HepG2 (cell line): ENCODE measurements around the gene ARRDC1. TPM values are rescaled to one million over a fixed set of nuclear protein-coding genes. Genes with fewer than 3 reads are reported as not detected.

Source experiments
- CBX5 ChIP-seq: sonication (generic); formaldehyde crosslinking; IDR thresholded peaks from 2 replicates; pipeline ENCODE4 v1.4.0; 2020; ENCODE audit warnings: missing genetic modification reagents, borderline replicate concordance
- DMAP1 ChIP-seq: IDR thresholded peaks from 2 replicates; pipeline ENCODE4 v1.6.1; 2016
- FOSL1 ChIP-seq: sonication (generic); formaldehyde crosslinking; IDR thresholded peaks from 2 replicates; pipeline ENCODE4 v1.9.0; 2021; ENCODE audit warnings: missing genetic modification reagents, borderline replicate concordance
- GATAD2A ChIP-seq: IDR thresholded peaks from 2 replicates; pipeline ENCODE4 v1.6.1; 2016
- GFI1 ChIP-seq: sonication (generic); formaldehyde crosslinking; IDR thresholded peaks from 2 replicates; pipeline ENCODE4 v1.5.0; 2020; ENCODE audit warnings: missing genetic modification reagents, mild to moderate bottlenecking, borderline replicate concordance
- JUND ChIP-seq: sonication (generic); formaldehyde crosslinking; IDR thresholded peaks from 2 replicates; pipeline ENCODE4 v1.8.0; 2022; ENCODE audit warnings: mild to moderate bottlenecking, missing genetic modification reagents
- KLF12 ChIP-seq: sonication (generic); formaldehyde crosslinking; IDR thresholded peaks from 2 replicates; pipeline ENCODE4 v1.4.0; 2020; ENCODE audit warnings: missing genetic modification reagents, borderline replicate concordance
- MAX ChIP-seq: IDR thresholded peaks from 2 replicates; pipeline ENCODE4 v1.6.1; 2012; ENCODE audit warnings: inconsistent platforms
- NCOA2 ChIP-seq: sonication (generic); formaldehyde crosslinking; IDR thresholded peaks from 2 replicates; pipeline ENCODE4 v1.8.0; 2022; ENCODE audit warnings: inconsistent platforms
- NRL ChIP-seq: sonication (generic); formaldehyde crosslinking; IDR thresholded peaks from 2 replicates; pipeline ENCODE4 v1.5.0; 2020; ENCODE audit warnings: missing genetic modification reagents, mild to moderate bottlenecking, moderate library complexity, borderline replicate concordance
- PBX2 ChIP-seq: IDR thresholded peaks from 2 replicates; pipeline ENCODE4 v1.6.1; 2016; ENCODE audit warnings: control low read depth
- PRMT3 ChIP-seq: sonication (generic); formaldehyde crosslinking; IDR thresholded peaks from 2 replicates; pipeline ENCODE4 v1.8.1; 2022; ENCODE audit warnings: low read depth, mild to moderate bottlenecking, moderate library complexity, missing genetic modification reagents, borderline replicate concordance
- SALL1 ChIP-seq: sonication (generic); formaldehyde crosslinking; IDR thresholded peaks from 2 replicates; pipeline ENCODE4 v1.8.0; 2022; ENCODE audit warnings: mild to moderate bottlenecking, missing genetic modification reagents
- SIX1 ChIP-seq: sonication (generic); formaldehyde crosslinking; IDR thresholded peaks from 2 replicates; pipeline ENCODE4 v1.4.0; 2020; ENCODE audit warnings: missing genetic modification reagents, borderline replicate concordance
- SP4 ChIP-seq: sonication (generic); formaldehyde crosslinking; IDR thresholded peaks from 2 replicates; pipeline ENCODE4 v1.8.1; 2023; ENCODE audit warnings: mild to moderate bottlenecking, missing genetic modification reagents
- TP53 ChIP-seq: sonication (generic); formaldehyde crosslinking; conservative IDR thresholded peaks from 2 replicates; pipeline ENCODE4 v1.4.0; 2020; ENCODE audit warnings: missing genetic modification reagents
- XBP1 ChIP-seq: sonication (generic); formaldehyde crosslinking; IDR thresholded peaks from 2 replicates; pipeline ENCODE4 v1.5.0; 2020; ENCODE audit warnings: missing genetic modification reagents
- ZGPAT ChIP-seq: IDR thresholded peaks from 2 replicates; pipeline ENCODE4 v1.6.1; 2016; ENCODE audit warnings: mild to moderate bottlenecking
- ZNF121 ChIP-seq: sonication (generic); formaldehyde crosslinking; IDR thresholded peaks from 2 replicates; pipeline ENCODE4 v1.5.0; 2020; ENCODE audit warnings: mild to moderate bottlenecking, missing genetic modification reagents
- ZNF382 ChIP-seq: sonication (generic); formaldehyde crosslinking; IDR thresholded peaks from 2 replicates; pipeline ENCODE4 v1.5.0; 2020; ENCODE audit warnings: missing genetic modification reagents, mild to moderate bottlenecking, borderline replicate concordance
- ZNF670 ChIP-seq: sonication (generic); formaldehyde crosslinking; IDR thresholded peaks from 2 replicates; pipeline ENCODE4 v1.8.0; 2022; ENCODE audit warnings: mild to moderate bottlenecking, missing genetic modification reagents, borderline replicate concordance
- ZNF816 ChIP-seq: sonication (generic); formaldehyde crosslinking; IDR thresholded peaks from 2 replicates; pipeline ENCODE4 v1.8.0; 2022; ENCODE audit warnings: missing genetic modification reagents, mild to moderate bottlenecking, borderline replicate concordance
- ZSCAN9 ChIP-seq: IDR thresholded peaks from 2 replicates; pipeline ENCODE4 v1.6.1; 2016; ENCODE audit warnings: borderline replicate concordance
- polyA plus RNA-seq, 8 experiments: library from polyadenylated mRNA; depleted of rRNA in 3 of 8; stranded (reverse) in 7 of 8; unstranded in 1 of 8; fragments of >200 nt; fragmentation: Illumina TruSeq in 4 of 8; extraction: Trizol in 4 of 8; gene quantifications; 2 replicates each; pipeline versions ENCODE4 v1.2.1 to v1.2.3, GENCODE V29; 2011 to 2016; ENCODE audit warnings: low read depth in 4 of 8, missing spikeins in 1 of 8, mixed read lengths in 1 of 8; ENCODE audit not compliant: insufficient read depth in 1 of 8
- total RNA-seq, 5 experiments: library from RNA; depleted of rRNA; stranded (reverse); fragments of >200 nt; fragmentation: Illumina TruSeq; extraction: Trizol; gene quantifications; 2 replicates each; pipeline ENCODE4 v1.2.3, GENCODE V29; 2016; ENCODE audit warnings: low read depth in 1 of 5
- TF ChIP-seq, protein P1 (sequence below): sonication (generic); formaldehyde crosslinking; IDR thresholded peaks from 2 replicates; pipeline ENCODE4 v1.8.1; 2022; ENCODE audit warnings: mild to moderate bottlenecking, missing genetic modification reagents
- TF ChIP-seq, protein P2 (sequence below): sonication (generic); formaldehyde crosslinking; IDR thresholded peaks from 2 replicates; pipeline ENCODE4 v1.5.1; 2020; ENCODE audit warnings: mild to moderate bottlenecking, moderate library complexity, missing genetic modification reagents

ARRDC1 gene
- total and polyA plus RNA-seq, 2 of the 13 experiments (the other 11 are each of a cell fraction or from before 2014, with no cell fraction given) = 21.7 to 44.4 TPM

GRCh38 chr9:137578518-137579258 is 26.8 kb upstream of the ARRDC1 start, which contains the start of gene DPH7 (continued):
- TF ChIP-seq ZNF816 (CRISPR knock-in tag) (no peak), DMAP1 (CRISPR knock-in tag) (peak; percentile 77), ZGPAT (CRISPR knock-in tag) (peak; percentile 87), GATAD2A (CRISPR knock-in tag) (peak; percentile 34; the same call in 1 of the 2 replicates), NRL (CRISPR knock-in tag) (no peak), SP4 (CRISPR knock-in tag) (peak; percentile 93), FOSL1 (CRISPR knock-in tag) (peak; percentile 22; the same call in 1 of the 2 replicates), TP53 (CRISPR knock-in tag) (0 out of 2 replicates have a peak, but pooled peaks have one; percentile 21), XBP1 (CRISPR knock-in tag) (no peak), JUND (CRISPR knock-in tag) (peak; percentile 46; the same call in 1 of the 2 replicates), MAX (peak; percentile 84), SALL1 (peak; percentile 75), PRMT3 (CRISPR knock-in tag) (0 out of 2 replicates have a peak, but pooled peaks have one; percentile 54), ZSCAN9 (CRISPR knock-in tag) (0 out of 2 replicates have a peak, but pooled peaks have one; percentile 23), PBX2 (CRISPR knock-in tag) (no peak), ZNF670 (CRISPR knock-in tag) (0 out of 2 replicates have a peak, but pooled peaks have one; percentile 22), ZNF121 (CRISPR knock-in tag) (peak; percentile 44; the same call in 1 of the 2 replicates), NCOA2 (CRISPR knock-in tag) (peak; percentile 33; the same call in 1 of the 2 replicates), GFI1 (CRISPR knock-in tag) (peak; percentile 28; the same call in 1 of the 2 replicates), SIX1 (CRISPR knock-in tag) (peak; percentile 13; the same call in 1 of the 2 replicates), KLF12 (CRISPR knock-in tag) (peak; percentile 68; the same call in 1 of the 2 replicates), CBX5 (0 out of 2 replicates have a peak, but pooled peaks have one; percentile 15), ZNF382 (CRISPR knock-in tag) (no peak)
- TF ChIP-seq, protein P1, sequence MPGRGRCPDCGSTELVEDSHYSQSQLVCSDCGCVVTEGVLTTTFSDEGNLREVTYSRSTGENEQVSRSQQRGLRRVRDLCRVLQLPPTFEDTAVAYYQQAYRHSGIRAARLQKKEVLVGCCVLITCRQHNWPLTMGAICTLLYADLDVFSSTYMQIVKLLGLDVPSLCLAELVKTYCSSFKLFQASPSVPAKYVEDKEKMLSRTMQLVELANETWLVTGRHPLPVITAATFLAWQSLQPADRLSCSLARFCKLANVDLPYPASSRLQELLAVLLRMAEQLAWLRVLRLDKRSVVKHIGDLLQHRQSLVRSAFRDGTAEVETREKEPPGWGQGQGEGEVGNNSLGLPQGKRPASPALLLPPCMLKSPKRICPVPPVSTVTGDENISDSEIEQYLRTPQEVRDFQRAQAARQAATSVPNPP = peak; percentile 91
- TF ChIP-seq, protein P2, sequence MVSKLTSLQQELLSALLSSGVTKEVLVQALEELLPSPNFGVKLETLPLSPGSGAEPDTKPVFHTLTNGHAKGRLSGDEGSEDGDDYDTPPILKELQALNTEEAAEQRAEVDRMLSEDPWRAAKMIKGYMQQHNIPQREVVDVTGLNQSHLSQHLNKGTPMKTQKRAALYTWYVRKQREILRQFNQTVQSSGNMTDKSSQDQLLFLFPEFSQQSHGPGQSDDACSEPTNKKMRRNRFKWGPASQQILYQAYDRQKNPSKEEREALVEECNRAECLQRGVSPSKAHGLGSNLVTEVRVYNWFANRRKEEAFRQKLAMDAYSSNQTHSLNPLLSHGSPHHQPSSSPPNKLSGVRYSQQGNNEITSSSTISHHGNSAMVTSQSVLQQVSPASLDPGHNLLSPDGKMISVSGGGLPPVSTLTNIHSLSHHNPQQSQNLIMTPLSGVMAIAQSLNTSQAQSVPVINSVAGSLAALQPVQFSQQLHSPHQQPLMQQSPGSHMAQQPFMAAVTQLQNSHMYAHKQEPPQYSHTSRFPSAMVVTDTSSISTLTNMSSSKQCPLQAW = 0 out of 2 replicates have a peak, but pooled peaks have one; percentile 8
